CD14-positive monocyte (primary cell): ENCODE data around the gene AKAIN1. TPM values are rescaled to one million over a fixed set of nuclear protein-coding genes. Genes with fewer than 3 reads are reported as not detected.

Experiments used
- DNase-seq, 3 donors: peaks; one replicate each; pipeline ENCODE4 v3.0.0-alpha.2; 2011 to 2022
- H2AFZ ChIP-seq: 2 replicates; pipeline ENCODE4 v1.6.0; 2012; ENCODE audit warnings: mild to moderate bottlenecking, low read depth, low read length, inconsistent platforms; ENCODE audit not compliant: insufficient read depth, poor library complexity, severe bottlenecking
- H3K27ac ChIP-seq, 2 donors: 1 replicate in 1 of 2; 2 replicates in 1 of 2; pipeline ENCODE4 v1.5.1; 2012 to 2013; ENCODE audit warnings: low read length in 2 of 2, control low read depth in 1 of 2, inconsistent platforms in 1 of 2, low read depth in 1 of 2, mild to moderate bottlenecking in 1 of 2
- H3K27me3 ChIP-seq, 2 donors: one replicate each; pipeline versions ENCODE4 v1.6.0 to v1.6.1; 2011 to 2013; ENCODE audit warnings: low read length in 2 of 2; ENCODE audit not compliant: control insufficient read depth in 2 of 2, insufficient read depth in 2 of 2
- H3K36me3 ChIP-seq, 2 donors: replicated peaks in 1 of 2; 1 replicate in 1 of 2; 2 replicates in 1 of 2; pipeline versions ENCODE4 v1.5.1 to v1.6.1; 2012 to 2013; ENCODE audit warnings: low read length in 2 of 2, control low read depth in 1 of 2, inconsistent platforms in 1 of 2, mild to moderate bottlenecking in 1 of 2; ENCODE audit not compliant: insufficient read depth in 2 of 2, control insufficient read depth in 1 of 2
- H3K4me1 ChIP-seq, 2 donors: 1 replicate in 1 of 2; 2 replicates in 1 of 2; pipeline versions ENCODE4 v1.5.1 to v1.6.1; 2012 to 2013; ENCODE audit warnings: low read length in 2 of 2, control low read depth in 1 of 2, inconsistent platforms in 1 of 2, mild to moderate bottlenecking in 1 of 2, moderate library complexity in 1 of 2; ENCODE audit not compliant: insufficient read depth in 2 of 2, control insufficient read depth in 1 of 2
- H3K4me2 ChIP-seq: replicated peaks from 2 replicates; pipeline ENCODE3; 2012; ENCODE audit warnings: low read length, moderate library complexity, mild to moderate bottlenecking; ENCODE audit not compliant: poor library complexity, severe bottlenecking; ENCODE audit errors: extremely low read depth
- H3K4me3 ChIP-seq, 3 experiments: fragments of 200-600 bp in 1 of 3; sonication (generic) in 1 of 3; replicated peaks in 1 of 3; 1 replicate in 2 of 3; 2 replicates in 1 of 3; pipeline ENCODE4 v1.5.1; 2011 to 2013; ENCODE audit warnings: low read length in 3 of 3, mild to moderate bottlenecking in 3 of 3, control low read depth in 2 of 3, low read depth in 2 of 3, inconsistent platforms in 1 of 3, moderate library complexity in 1 of 3
- H3K79me2 ChIP-seq: 2 replicates; pipeline ENCODE4 v1.6.0; 2012; ENCODE audit warnings: mild to moderate bottlenecking, control low read depth, inconsistent platforms, low read length, moderate library complexity; ENCODE audit not compliant: insufficient read depth
- H3K9ac ChIP-seq: 2 replicates; pipeline ENCODE4 v1.6.0; 2017; ENCODE audit warnings: low read length, mild to moderate bottlenecking; ENCODE audit not compliant: insufficient read depth, poor library complexity, severe bottlenecking
- H3K9me3 ChIP-seq, 2 donors: replicated peaks in 1 of 2; 1 replicate in 1 of 2; 2 replicates in 1 of 2; pipeline versions ENCODE4 v1.5.1 to v1.6.1; 2012 to 2013; ENCODE audit warnings: low read length in 2 of 2, control low read depth in 1 of 2; ENCODE audit not compliant: control insufficient read depth in 1 of 2, insufficient read depth in 1 of 2
- H4K20me1 ChIP-seq: 2 replicates; pipeline ENCODE4 v1.6.0; 2012; ENCODE audit warnings: mild to moderate bottlenecking, low read length, control low read depth, moderate library complexity; ENCODE audit not compliant: insufficient read depth
- H3K27ac Mint-ChIP-seq, 7 donors: one replicate each; pipeline ENCODE4 v1.8.0; 2020; ENCODE audit warnings: mild to moderate bottlenecking in 7 of 7, mixed read lengths in 7 of 7, moderate library complexity in 6 of 7, inconsistent platforms in 2 of 7
- H3K27me3 Mint-ChIP-seq, 3 donors: one replicate each; pipeline ENCODE4 v1.8.0; 2021 to 2022; ENCODE audit warnings: low read depth in 3 of 3, mild to moderate bottlenecking in 3 of 3, mixed read lengths in 3 of 3, moderate library complexity in 3 of 3, inconsistent platforms in 1 of 3
- H3K36me3 Mint-ChIP-seq, 2 donors: one replicate each; pipeline ENCODE4 v1.8.0; 2020; ENCODE audit warnings: mixed read lengths in 2 of 2, inconsistent platforms in 1 of 2, mild to moderate bottlenecking in 1 of 2
- H3K4me1 Mint-ChIP-seq: one replicate; pipeline ENCODE4 v1.8.0; 2020; ENCODE audit warnings: mild to moderate bottlenecking, mixed read lengths
- H3K4me3 Mint-ChIP-seq, 2 donors: one replicate each; pipeline ENCODE4 v1.8.0; 2020; ENCODE audit warnings: mild to moderate bottlenecking in 2 of 2, mixed read lengths in 2 of 2, moderate library complexity in 1 of 2
- H3K9me3 Mint-ChIP-seq, 7 donors: one replicate each; pipeline ENCODE4 v1.8.0; 2020 to 2022; ENCODE audit warnings: mixed read lengths in 7 of 7, mild to moderate bottlenecking in 6 of 7, moderate library complexity in 6 of 7, inconsistent platforms in 2 of 7
- WGBS: methylation state at CpG from one replicate; pipeline ENCODE4 v1.1.5; 2013; ENCODE audit warnings: missing lambda C conversion rate; ENCODE audit not compliant: insufficient coverage; 5-methylcytosine and 5-hydroxymethylcytosine counted together
- intact Hi-C, 2 donors: fragments of 100-400 bp; cut with micrococcal nuclease; formaldehyde crosslinking; loops; one replicate each; pipeline versions ENCODE4 v1.15.0 to v1.15.1; 2023
- polyA plus RNA-seq, 3 donors: library from polyadenylated mRNA; depleted of rRNA in 1 of 3; unstranded in 2 of 3; stranded (reverse) in 1 of 3; fragments of 300-500 nt in 2 of 3; fragments of >200 nt in 1 of 3; fragmentation: Illumina TruSeq in 2 of 3; gene quantifications; 1 replicate in 2 of 3; 2 replicates in 1 of 3; pipeline ENCODE4 v1.2.3, GENCODE V29; 2012 to 2021
- TF ChIP-seq, protein P1 (sequence below): fragments of 200-600 bp; IDR thresholded peaks from one replicate; pipeline ENCODE4 v1.8.0; 2022; ENCODE audit warnings: antibody characterized with exemption, mild to moderate bottlenecking

AKAIN1 gene
- polyA plus RNA-seq, 3 donors = not detected

DNA sequence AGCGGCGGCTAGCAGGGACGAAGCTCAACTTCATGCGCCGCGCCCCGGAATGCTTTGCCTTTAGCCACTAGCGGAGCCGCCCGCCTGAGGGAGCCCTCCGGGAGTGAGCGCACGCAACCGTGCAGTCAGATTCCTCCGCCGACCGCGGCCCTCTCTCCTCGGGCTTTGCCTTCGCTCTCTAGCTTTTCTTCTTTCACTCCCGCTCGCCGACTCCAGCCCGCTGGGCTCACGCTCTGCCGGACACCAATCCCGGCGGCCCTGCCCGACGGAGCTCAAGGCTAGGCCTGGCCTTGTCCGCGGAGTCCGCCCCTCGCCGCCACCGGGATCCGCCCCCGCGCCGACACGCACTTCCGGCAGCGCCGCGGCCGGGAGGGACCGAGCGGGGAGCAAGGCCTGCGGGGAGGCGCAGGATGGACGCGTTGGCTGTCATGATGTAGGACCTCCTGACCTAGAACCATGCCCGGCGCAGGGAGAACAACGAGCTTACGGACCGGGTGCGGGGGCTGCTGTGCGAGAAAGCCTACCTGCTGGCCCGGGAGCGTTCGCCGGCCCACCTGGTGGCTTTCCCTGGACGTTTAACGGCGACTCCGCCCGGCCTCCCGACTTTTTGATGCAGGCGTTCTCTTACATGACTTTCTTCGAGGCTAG is 40.8 kb upstream of the AKAIN1 start:
- peaks cover 22% of the 10 kb centered on the region for H3K79me2 ChIP-seq
- peak overlapping the region; percentile 66 to 80 (median 79) for H3K4me3 ChIP-seq
- H3K9ac ChIP-seq = peak overlapping the region; percentile 93
- H3K27me3 Mint-ChIP-seq = peaks cover 8 to 16% (median 12%) of the 10 kb centered on the region in 3 donors
- intact Hi-C loops = loop anchor here (5.0 kb wide), 3 partner anchors 54 to 1174 kb away; partner anchors contain the start of genes L3MBTL4 (in 1 of the 2) and ZBTB14 (in 1 of the 2)
- H3K9me3 Mint-ChIP-seq = peaks cover 0 to 2% (median 0%) of the 10 kb centered on the region in 7 donors
- peaks cover 0 to 28% of the 10 kb centered on the region in 2 donors for H3K36me3 ChIP-seq
- TF ChIP-seq, protein P1, sequence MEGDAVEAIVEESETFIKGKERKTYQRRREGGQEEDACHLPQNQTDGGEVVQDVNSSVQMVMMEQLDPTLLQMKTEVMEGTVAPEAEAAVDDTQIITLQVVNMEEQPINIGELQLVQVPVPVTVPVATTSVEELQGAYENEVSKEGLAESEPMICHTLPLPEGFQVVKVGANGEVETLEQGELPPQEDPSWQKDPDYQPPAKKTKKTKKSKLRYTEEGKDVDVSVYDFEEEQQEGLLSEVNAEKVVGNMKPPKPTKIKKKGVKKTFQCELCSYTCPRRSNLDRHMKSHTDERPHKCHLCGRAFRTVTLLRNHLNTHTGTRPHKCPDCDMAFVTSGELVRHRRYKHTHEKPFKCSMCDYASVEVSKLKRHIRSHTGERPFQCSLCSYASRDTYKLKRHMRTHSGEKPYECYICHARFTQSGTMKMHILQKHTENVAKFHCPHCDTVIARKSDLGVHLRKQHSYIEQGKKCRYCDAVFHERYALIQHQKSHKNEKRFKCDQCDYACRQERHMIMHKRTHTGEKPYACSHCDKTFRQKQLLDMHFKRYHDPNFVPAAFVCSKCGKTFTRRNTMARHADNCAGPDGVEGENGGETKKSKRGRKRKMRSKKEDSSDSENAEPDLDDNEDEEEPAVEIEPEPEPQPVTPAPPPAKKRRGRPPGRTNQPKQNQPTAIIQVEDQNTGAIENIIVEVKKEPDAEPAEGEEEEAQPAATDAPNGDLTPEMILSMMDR = peak; percentile 23
- H3K4me3 Mint-ChIP-seq = peak overlapping the region; percentile 87 to 98
- peak; percentile 68 to 85 (median 79) for DNase-seq
- H3K27ac ChIP-seq = peak overlapping the region; percentile 89 to 97
- peaks cover 0 to 9% of the 10 kb centered on the region in 2 donors for H3K27me3 ChIP-seq
- peak overlapping the region; percentile 98 for H3K4me2 ChIP-seq
- H2AFZ ChIP-seq = peak overlapping the region; percentile 97
- WGBS = under 1% methylated on average over 71 of the region's 71 CpGs
- peaks cover 0 to 3% of the 10 kb centered on the region in 2 donors for H3K9me3 ChIP-seq
- peaks cover 23 to 25% of the 10 kb centered on the region in 2 donors for H3K36me3 Mint-ChIP-seq
- peaks cover 34% of the 10 kb centered on the region for H3K4me1 Mint-ChIP-seq
- H3K4me1 ChIP-seq = peaks cover 22 to 28% of the 10 kb centered on the region in 2 donors
- no peaks in the 10 kb centered on the region for H4K20me1 ChIP-seq
- H3K27ac Mint-ChIP-seq = peak overlapping the region; percentile 97 to 99 (median 98)

DNA sequence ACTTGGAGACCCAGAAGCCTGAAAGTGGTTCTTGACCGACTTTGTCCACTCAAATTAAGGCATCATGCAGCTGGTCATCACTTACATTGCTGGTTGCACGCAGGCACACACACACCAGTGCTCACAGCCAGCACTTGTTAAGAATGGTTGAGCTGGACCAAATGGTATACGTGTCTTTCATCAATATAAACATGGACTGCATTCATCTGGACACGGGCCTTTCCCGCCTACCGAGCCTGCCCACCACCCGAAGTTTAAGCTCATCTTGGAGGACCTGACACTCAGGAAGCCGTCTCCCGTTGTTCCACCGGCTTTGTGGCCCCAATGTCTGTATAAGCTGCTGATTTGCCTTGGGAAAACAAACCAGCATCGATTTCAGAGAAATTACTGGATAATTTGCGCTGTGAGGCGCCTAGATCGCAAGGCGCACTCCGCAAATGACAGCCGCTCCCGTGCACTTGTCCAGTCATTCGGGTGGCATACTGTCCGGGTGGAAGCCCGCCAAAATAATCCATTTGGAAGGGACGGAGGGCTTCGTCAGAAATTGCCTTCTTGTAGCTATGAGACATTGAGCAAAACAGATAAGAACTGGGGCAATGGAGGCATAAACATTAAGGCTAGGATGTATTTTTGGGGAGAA is 40.1 kb upstream of the AKAIN1 start:
- Mint-ChIP-seq H3K9me3 (peaks cover 0 to 5% (median under 1%) of the 10 kb centered on the region in 7 donors), H3K4me1 (peaks cover 34% of the 10 kb centered on the region), H3K36me3 (peaks cover 17 to 20% of the 10 kb centered on the region in 2 donors), H3K27me3 (peaks cover 10 to 20% (median 12%) of the 10 kb centered on the region in 3 donors), H3K27ac (peak overlapping the region; percentile 97 to 99 (median 98)), H3K4me3 (peak overlapping the region; percentile 87 to 98)
- Histone ChIP-seq H3K27me3 (peaks cover 0 to 9% of the 10 kb centered on the region in 2 donors), H3K36me3 (peaks cover 0 to 22% of the 10 kb centered on the region in 2 donors), H3K9ac (peak overlapping the region; percentile 93), H3K27ac (peak overlapping the region; percentile 89 to 97), H3K4me3 (peak overlapping the region; percentile 66 to 80 (median 79)), H4K20me1 (no peaks in the 10 kb centered on the region), H3K4me2 (peak overlapping the region; percentile 98), H3K79me2 (peaks cover 22% of the 10 kb centered on the region), H3K4me1 (peaks cover 22 to 28% of the 10 kb centered on the region in 2 donors), H3K9me3 (peaks cover 0 to 3% of the 10 kb centered on the region in 2 donors), H2AFZ (peak overlapping the region; percentile 97)
- peak in 2 of 3 donors; percentile 1 to 2 for DNase-seq
- intact Hi-C loops = loop anchor here (5.0 kb wide), 3 partner anchors 55 to 1175 kb away; partner anchors contain the start of genes L3MBTL4 (in 1 of the 2) and ZBTB14 (in 1 of the 2)
- WGBS = 2% methylated on average over 22 of the region's 23 CpGs
- TF ChIP-seq, protein P1 = no peak
